ENCODE measurements around the gene GRIN2C. TPM values are rescaled to one million over a fixed set of nuclear protein-coding genes. Genes with fewer than 3 reads are reported as not detected.

The GRIN2C gene
- total and polyA plus RNA-seq, 9 donors = 0.11 to 0.82 (median 0.36) TPM

DNA sequence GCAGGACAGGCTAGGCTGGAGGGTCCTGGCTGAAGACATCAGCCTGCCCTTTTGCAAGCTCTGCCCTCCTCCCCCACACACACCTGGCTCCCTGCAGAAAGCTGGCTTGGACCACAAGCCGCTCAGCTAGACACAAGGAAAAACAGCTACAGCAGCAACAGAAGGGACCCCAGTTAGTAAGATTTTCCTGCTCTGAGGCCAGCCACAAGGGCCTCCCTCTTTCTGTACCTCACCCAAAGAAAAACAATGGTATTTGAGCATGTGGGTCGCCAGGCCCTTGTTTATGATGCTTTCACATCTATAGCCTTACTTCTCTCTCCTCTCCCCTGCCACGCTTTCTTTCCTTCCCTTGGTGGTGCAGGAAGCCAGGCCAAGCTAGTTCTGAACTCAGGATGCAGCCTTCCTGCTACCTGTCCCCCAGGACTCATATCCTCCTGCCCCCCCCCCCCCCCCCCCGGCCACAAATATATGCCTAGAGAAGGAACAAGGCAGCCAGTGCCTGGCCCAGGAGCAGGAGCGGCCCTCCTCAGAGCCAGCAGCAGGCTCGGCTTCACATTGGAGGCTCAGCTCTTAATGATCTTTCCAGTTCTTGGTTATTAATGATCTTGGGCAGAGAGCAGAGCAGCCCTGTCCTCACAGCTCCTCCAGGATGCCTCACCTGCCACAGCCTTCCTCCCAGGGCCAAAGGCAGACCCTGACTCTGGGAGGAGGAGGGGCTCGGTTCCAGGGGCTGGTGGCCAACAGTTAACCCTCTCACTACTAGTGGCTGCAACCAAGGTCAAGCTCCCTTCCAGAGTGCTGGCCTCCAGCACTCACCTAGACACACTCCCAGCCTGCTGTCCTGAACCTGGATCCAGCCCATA, 19.5 kb downstream of the GRIN2C start:
- 49 to 56% (median 56%) methylated on average over 6 of the region's 7 CpGs for WGBS, 3 donors
- H3K4me3 ChIP-seq = no peak overlapping the region
- no peaks in the 10 kb centered on the region for H3K27me3 ChIP-seq
- peaks cover 9% of the 10 kb centered on the region for H3K4me1 ChIP-seq (ENCODE audit: insufficient read depth)
- TF ChIP-seq, protein P1, sequence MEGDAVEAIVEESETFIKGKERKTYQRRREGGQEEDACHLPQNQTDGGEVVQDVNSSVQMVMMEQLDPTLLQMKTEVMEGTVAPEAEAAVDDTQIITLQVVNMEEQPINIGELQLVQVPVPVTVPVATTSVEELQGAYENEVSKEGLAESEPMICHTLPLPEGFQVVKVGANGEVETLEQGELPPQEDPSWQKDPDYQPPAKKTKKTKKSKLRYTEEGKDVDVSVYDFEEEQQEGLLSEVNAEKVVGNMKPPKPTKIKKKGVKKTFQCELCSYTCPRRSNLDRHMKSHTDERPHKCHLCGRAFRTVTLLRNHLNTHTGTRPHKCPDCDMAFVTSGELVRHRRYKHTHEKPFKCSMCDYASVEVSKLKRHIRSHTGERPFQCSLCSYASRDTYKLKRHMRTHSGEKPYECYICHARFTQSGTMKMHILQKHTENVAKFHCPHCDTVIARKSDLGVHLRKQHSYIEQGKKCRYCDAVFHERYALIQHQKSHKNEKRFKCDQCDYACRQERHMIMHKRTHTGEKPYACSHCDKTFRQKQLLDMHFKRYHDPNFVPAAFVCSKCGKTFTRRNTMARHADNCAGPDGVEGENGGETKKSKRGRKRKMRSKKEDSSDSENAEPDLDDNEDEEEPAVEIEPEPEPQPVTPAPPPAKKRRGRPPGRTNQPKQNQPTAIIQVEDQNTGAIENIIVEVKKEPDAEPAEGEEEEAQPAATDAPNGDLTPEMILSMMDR (IDR thresholded peaks at IDR 0.05) = no peak
- TF ChIP-seq EP300 (IDR thresholded peaks at IDR 0.05) = no peak
- no peak for TF ChIP-seq POLR2A (IDR thresholded peaks at IDR 0.05)
- no peaks in the 10 kb centered on the region for H3K9me3 ChIP-seq
- no peak for DNase-seq
- intact Hi-C loops (cut with DNase I) = no loop called here
- peak overlapping the region in 1 of 2 donors; percentile 26 for H3K27ac ChIP-seq
- H3K36me3 ChIP-seq = no peaks in the 10 kb centered on the region

DNA sequence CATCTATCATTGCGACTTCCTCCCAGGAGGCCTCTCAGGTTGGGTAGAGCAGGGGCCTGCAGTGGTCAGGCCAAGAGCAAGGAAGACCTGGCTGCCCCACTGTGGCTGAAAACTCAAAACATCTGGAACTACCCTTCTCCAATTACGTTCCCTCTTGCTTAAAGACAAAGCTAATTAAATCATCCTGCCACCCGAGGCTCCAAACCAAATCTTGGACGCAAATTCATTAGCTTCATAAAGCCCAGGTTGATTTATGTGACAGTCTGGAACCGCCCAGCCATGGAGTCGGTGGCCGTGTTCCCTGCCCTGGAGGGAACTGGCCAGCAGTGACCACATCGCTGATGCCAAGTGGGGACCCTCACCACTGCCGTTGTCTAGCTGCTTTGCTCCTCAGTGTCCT, 21.4 kb downstream of the GRIN2C start:
- TF ChIP-seq EP300 (IDR thresholded peaks at IDR 0.05) = no peak
- TF ChIP-seq POLR2A (IDR thresholded peaks at IDR 0.05) = no peak
- TF ChIP-seq, protein P1 (IDR thresholded peaks at IDR 0.05) = no peak
- H3K4me1 ChIP-seq (ENCODE audit: insufficient read depth) = peaks cover 9% of the 10 kb centered on the region
- 78 to 83% (median 82%) methylated on average over 9 of the region's 9 CpGs for WGBS, 3 donors
- intact Hi-C loops (cut with DNase I) = no loop called here
- H3K36me3 ChIP-seq = no peaks in the 10 kb centered on the region
- no peak overlapping the region for H3K4me3 ChIP-seq
- no peaks in the 10 kb centered on the region for H3K9me3 ChIP-seq
- no peak for DNase-seq
- no peaks in the 10 kb centered on the region for H3K27me3 ChIP-seq
- no peak overlapping the region for H3K27ac ChIP-seq

DNA sequence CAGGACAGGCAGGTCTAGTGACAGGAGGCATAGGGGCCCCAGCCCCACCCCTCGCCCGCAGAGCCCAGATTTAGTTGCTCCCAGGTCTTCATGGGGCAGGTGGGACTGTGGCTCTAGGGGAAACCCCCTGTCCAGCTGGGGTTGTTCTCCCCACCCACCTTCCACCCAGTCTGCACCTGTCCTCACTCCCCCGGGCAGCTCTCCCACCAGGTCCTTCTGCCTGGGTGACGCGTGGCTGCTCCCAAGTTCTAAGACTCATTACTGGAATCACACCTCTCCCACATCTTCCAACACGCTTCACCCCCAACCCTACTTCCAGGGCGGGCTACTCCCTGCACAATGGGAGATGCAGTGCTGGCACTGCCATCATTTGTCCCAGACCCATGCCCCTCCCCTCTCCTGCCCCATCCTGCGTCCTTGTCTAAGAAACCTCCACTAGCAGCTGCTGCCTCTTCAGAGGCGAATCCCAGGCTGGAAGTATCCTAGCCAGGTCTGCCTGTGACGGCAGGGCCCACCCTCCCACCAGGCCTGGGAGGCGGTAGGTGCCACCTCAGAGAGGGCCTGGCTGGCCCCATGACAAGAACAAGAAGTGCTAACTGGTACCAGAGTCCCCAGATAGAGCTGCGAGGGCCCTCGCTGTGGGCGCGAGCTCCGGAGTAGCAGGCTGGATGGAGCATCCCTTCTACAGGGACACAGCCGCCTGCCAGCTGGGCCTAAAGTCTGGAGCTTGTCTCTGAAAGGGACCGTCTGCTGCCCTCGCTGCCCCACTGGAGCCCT, 22.8 kb downstream of the GRIN2C start:
- DNase-seq = no peak
- peaks cover 9% of the 10 kb centered on the region for H3K4me1 ChIP-seq (ENCODE audit: insufficient read depth)
- no peaks in the 10 kb centered on the region for H3K27me3 ChIP-seq
- WGBS, 3 donors = 93 to 96% (median 95%) methylated on average over 19 of the region's 19 CpGs
- TF ChIP-seq, protein P1 (IDR thresholded peaks at IDR 0.05) = no peak
- TF ChIP-seq EP300 (IDR thresholded peaks at IDR 0.05) (no peak), POLR2A (IDR thresholded peaks at IDR 0.05) (no peak)
- H3K36me3 ChIP-seq = no peaks in the 10 kb centered on the region
- no peak overlapping the region for H3K27ac ChIP-seq
- H3K9me3 ChIP-seq = no peaks in the 10 kb centered on the region
- no peak overlapping the region for H3K4me3 ChIP-seq
- intact Hi-C loops (cut with DNase I) = no loop called here

DNA sequence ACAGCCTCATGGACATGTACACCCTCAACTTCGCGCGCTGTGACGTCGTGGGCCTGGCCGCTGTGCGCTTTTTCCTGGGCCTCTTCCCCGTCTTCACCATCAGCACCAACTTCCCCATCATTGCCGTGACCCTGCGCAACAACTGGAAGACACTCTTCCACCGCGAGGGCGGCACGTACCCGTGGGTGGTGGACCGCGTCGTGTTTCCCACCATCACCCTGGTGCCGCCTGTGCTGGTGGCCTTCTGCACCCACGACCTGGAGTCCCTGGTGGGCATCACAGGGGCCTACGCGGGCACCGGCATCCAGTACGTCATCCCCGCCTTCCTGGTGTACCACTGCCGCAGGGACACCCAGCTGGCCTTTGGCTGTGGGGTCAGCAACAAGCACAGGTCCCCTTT, 23.5 kb downstream of the GRIN2C start:
- intact Hi-C loops (cut with DNase I) = no loop called here
- WGBS, 3 donors = 96% methylated on average over 26 of the region's 26 CpGs
- H3K9me3 ChIP-seq = no peaks in the 10 kb centered on the region
- no peak overlapping the region for H3K4me3 ChIP-seq
- no peaks in the 10 kb centered on the region for H3K27me3 ChIP-seq
- H3K27ac ChIP-seq = no peak overlapping the region
- DNase-seq = no peak
- H3K36me3 ChIP-seq = no peaks in the 10 kb centered on the region
- peaks cover 5% of the 10 kb centered on the region for H3K4me1 ChIP-seq (ENCODE audit: insufficient read depth)
- TF ChIP-seq, protein P1 (IDR thresholded peaks at IDR 0.05) = no peak
- no peak for TF ChIP-seq POLR2A (IDR thresholded peaks at IDR 0.05)
- no peak for TF ChIP-seq EP300 (IDR thresholded peaks at IDR 0.05)
